ENCODE measurements around the gene MERTK. TPM values are rescaled to one million over a fixed set of nuclear protein-coding genes. Genes with fewer than 3 reads are reported as not detected.

Gene MERTK
- total and polyA plus RNA-seq, 2 of the 13 experiments (the other 11 are each of a cell fraction or from before 2014, with no cell fraction given): 37.3 to 44.7 TPM

DNA sequence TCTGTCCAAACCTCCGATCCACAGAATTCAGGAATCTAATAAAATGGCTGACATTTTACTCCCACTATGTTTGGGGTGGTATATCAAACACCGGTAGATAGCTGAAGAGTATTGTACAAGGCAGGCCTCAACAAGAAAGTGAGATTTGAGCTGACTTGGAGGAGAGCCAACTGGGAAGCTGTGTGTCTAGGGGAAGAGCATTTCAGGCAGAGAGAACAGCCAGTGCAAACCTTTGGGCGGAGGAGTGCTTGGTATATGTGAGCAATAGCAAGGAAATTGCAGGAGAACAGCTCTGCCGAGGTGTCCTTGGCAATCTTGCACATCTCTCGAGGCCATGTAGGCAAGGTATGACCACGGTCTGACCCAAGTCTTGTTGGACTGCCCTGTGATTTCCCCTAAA lies 1.8 kb upstream of the MERTK start:
- in situ Hi-C loops (cut with HindIII; ENCODE audit: extremely low pct_ligation_motif_present, low pct_unique_long_range_greater_than_20kb): loop anchor here (5.0 kb wide), 1 partner anchor 156 kb away; no protein-coding TSS in a partner anchor
- CTCF ChIA-PET (ENCODE audit: low intra/inter-chr PET ratio, low total read pairs): no interaction called here
- WGBS (ENCODE audit: low lambda C conversion rate): 83% methylated on average over 6 of the region's 6 CpGs

More for the DNA sequence above, 1.8 kb upstream of the MERTK start:
- no TSS peak for BruUV-seq (replicated peaks)
- ATAC-seq (no peak), FAIRE-seq (no peak), DNase-seq (ENCODE audit: low spot score) (no peak)
- Histone ChIP-seq H3K79me2 (ENCODE audit: insufficient read depth, low read length) (peaks cover 28% of the 10 kb centered on the region), H3K36me3 (replicated peaks in 1 of 2; ENCODE audit: control insufficient read depth in 1 of 2, insufficient read depth in 2 of 2, low read length in 2 of 2) (no peaks in the 10 kb centered on the region), H3K27me3 (ENCODE audit: control insufficient read depth in 1 of 2, insufficient read depth in 2 of 2, low read length in 2 of 2) (no peaks in the 10 kb centered on the region; a peak in 1 of 5 replicates), H3K9ac (ENCODE audit: insufficient read depth, low read depth, low read length) (no peak overlapping the region), H3K9me3 (ENCODE audit: low read length) (no peaks in the 10 kb centered on the region), H3K4me1 (ENCODE audit: insufficient read depth, low read length) (peaks cover 46% of the 10 kb centered on the region), H3K4me2 (ENCODE audit: low read depth, low read length) (no peak overlapping the region), H4K20me1 (ENCODE audit: insufficient read depth, low read length) (no peaks in the 10 kb centered on the region), H3K4me3 (replicated peaks in 1 of 3; ENCODE audit: insufficient read depth in 1 of 3, low read depth in 2 of 3, low read length in 3 of 3) (no peak overlapping the region), H3K27ac (ENCODE audit: extremely low read length, insufficient read depth, low read length) (no peak overlapping the region), H2AFZ (ENCODE audit: low read length) (no peak overlapping the region)
- TF ChIP-seq CREB3 (CRISPR knock-in tag; IDR thresholded peaks at IDR 0.05): no peak
- TF ChIP-seq ZNF678 (CRISPR knock-in tag; IDR thresholded peaks at IDR 0.05): no peak
- TF ChIP-seq, protein P1, sequence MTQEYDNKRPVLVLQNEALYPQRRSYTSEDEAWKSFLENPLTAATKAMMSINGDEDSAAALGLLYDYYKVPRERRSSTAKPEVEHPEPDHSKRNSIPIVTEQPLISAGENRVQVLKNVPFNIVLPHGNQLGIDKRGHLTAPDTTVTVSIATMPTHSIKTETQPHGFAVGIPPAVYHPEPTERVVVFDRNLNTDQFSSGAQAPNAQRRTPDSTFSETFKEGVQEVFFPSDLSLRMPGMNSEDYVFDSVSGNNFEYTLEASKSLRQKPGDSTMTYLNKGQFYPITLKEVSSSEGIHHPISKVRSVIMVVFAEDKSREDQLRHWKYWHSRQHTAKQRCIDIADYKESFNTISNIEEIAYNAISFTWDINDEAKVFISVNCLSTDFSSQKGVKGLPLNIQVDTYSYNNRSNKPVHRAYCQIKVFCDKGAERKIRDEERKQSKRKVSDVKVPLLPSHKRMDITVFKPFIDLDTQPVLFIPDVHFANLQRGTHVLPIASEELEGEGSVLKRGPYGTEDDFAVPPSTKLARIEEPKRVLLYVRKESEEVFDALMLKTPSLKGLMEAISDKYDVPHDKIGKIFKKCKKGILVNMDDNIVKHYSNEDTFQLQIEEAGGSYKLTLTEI (CRISPR knock-in tag; conservative IDR thresholded peaks at IDR 0.05): no peak
- TF ChIP-seq WIZ (CRISPR knock-in tag; IDR thresholded peaks at IDR 0.05): no peak
- no peak for TF ChIP-seq PRPF4 (IDR thresholded peaks at IDR 0.05; ENCODE audit: low read depth, low read length, poor library complexity, severe bottlenecking)
- TF ChIP-seq GABPB1 (CRISPR knock-in tag; IDR thresholded peaks at IDR 0.05): no peak
- TF ChIP-seq THYN1 (CRISPR knock-in tag; IDR thresholded peaks at IDR 0.05; ENCODE audit: borderline replicate concordance, low read depth): no peak
- TF ChIP-seq CHCHD3 (CRISPR knock-in tag; IDR thresholded peaks at IDR 0.05): no peak
- no peak for TF ChIP-seq NFYC (CRISPR knock-in tag; IDR thresholded peaks at IDR 0.05)
- TF ChIP-seq, protein P2, sequence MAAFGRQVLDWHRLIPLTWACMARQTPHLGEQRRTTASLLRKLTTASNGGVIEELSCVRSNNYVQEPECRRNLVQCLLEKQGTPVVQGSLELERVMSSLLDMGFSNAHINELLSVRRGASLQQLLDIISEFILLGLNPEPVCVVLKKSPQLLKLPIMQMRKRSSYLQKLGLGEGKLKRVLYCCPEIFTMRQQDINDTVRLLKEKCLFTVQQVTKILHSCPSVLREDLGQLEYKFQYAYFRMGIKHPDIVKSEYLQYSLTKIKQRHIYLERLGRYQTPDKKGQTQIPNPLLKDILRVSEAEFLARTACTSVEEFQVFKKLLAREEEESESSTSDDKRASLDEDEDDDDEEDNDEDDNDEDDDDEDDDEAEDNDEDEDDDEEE (CRISPR knock-in tag; IDR thresholded peaks at IDR 0.05): no peak
- TF ChIP-seq NCOA2 (CRISPR knock-in tag; IDR thresholded peaks at IDR 0.05): no peak
- no peak for TF ChIP-seq FOXA1 (IDR thresholded peaks at IDR 0.05)
- no peak for TF ChIP-seq FOXA1 (CRISPR knock-in tag; IDR thresholded peaks at IDR 0.05)
- no peak for TF ChIP-seq DPF2 (CRISPR knock-in tag; IDR thresholded peaks at IDR 0.05; ENCODE audit: borderline replicate concordance, low read depth)
- no peak for TF ChIP-seq CCAR2 (optimal IDR thresholded peaks at IDR 0.05; ENCODE audit: low read depth, low read length)
- TF ChIP-seq, protein P3, sequence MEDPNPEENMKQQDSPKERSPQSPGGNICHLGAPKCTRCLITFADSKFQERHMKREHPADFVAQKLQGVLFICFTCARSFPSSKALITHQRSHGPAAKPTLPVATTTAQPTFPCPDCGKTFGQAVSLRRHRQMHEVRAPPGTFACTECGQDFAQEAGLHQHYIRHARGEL (CRISPR knock-in tag; IDR thresholded peaks at IDR 0.05): no peak
- TF ChIP-seq, protein P4, sequence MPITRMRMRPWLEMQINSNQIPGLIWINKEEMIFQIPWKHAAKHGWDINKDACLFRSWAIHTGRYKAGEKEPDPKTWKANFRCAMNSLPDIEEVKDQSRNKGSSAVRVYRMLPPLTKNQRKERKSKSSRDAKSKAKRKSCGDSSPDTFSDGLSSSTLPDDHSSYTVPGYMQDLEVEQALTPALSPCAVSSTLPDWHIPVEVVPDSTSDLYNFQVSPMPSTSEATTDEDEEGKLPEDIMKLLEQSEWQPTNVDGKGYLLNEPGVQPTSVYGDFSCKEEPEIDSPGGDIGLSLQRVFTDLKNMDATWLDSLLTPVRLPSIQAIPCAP (CRISPR knock-in tag; IDR thresholded peaks at IDR 0.05; ENCODE audit: low read depth): no peak
- intact Hi-C loops (cut with micrococcal nuclease; ENCODE audit: unreplicated experiment): no loop called here
- POLR2A ChIA-PET: interaction anchor here (0.8 to 1.8 kb wide), 5 partner anchors 9 to 158 kb away, joined by 3 to 5 read pairs (median 4); partner anchors contain the start of gene TMEM87B
